Measurements from ENCODE around the gene XBP1. TPM values are rescaled to one million over a fixed set of nuclear protein-coding genes. Genes with fewer than 3 reads are reported as not detected.
"Not testable (repeated sequence)": the region's sequence is repeated elsewhere in the genome, so short reads cannot be mapped to it uniquely, and the experiment has no call there.

Gene XBP1
- total RNA-seq, 3 donors from 2014 or later: 116 to 238 (median 132) TPM

- peak; percentile 74 for ATAC-seq
- H3K36me3 ChIP-seq (ENCODE audit: low read depth): no peaks in the 10 kb centered on the region
- H3K4me1 ChIP-seq (ENCODE audit: low read depth): peaks cover 9% of the 10 kb centered on the region
- intact Hi-C loops (cut with DNase I, micrococcal nuclease): no loop called here
- no peak for DNase-seq
- no peak for TF ChIP-seq CTCF (IDR thresholded peaks at IDR 0.05)
- no peak overlapping the region for H3K4me3 ChIP-seq
- no peaks in the 10 kb centered on the region for H3K9me3 ChIP-seq
Measured at GRCh38 chr22:28808716-28809355, 8.5 kb upstream of the XBP1 start.

GRCh38 chr22:28805426-28805825 lies 5.1 kb upstream of the XBP1 start:
- H3K36me3 ChIP-seq (ENCODE audit: low read depth); intact Hi-C loops (cut with DNase I, micrococcal nuclease); DNase-seq; H3K4me3 ChIP-seq; ATAC-seq; H3K9me3 ChIP-seq: not testable (repeated sequence)
- H3K4me1 ChIP-seq (ENCODE audit: low read depth): peaks cover 15% of the 10 kb centered on the region

- no peaks in the 10 kb centered on the region for H3K9me3 ChIP-seq
- no peaks in the 10 kb centered on the region for H3K36me3 ChIP-seq (ENCODE audit: low read depth)
- no peak for TF ChIP-seq CTCF (IDR thresholded peaks at IDR 0.05)
- DNase-seq: peak in 2 of 3 donors; percentile 12 to 26
- no peak for ATAC-seq
- peaks cover 28% of the 10 kb centered on the region for H3K4me1 ChIP-seq (ENCODE audit: low read depth)
- no peak overlapping the region for H3K4me3 ChIP-seq
- intact Hi-C loops (cut with DNase I, micrococcal nuclease): no loop called here
Measured at GRCh38 chr22:28802595-28803123, 2.3 kb upstream of the XBP1 start.

- Histone ChIP-seq H3K4me1 (ENCODE audit: low read depth) (peaks cover 35% of the 10 kb centered on the region), H3K4me3 (no peak overlapping the region), H3K36me3 (ENCODE audit: low read depth) (no peaks in the 10 kb centered on the region), H3K9me3 (no peaks in the 10 kb centered on the region)
- TF ChIP-seq CTCF (IDR thresholded peaks at IDR 0.05): no peak
- DNase-seq: peak in 2 of 3 donors; percentile 51 to 53
- ATAC-seq: peak; percentile 6
- intact Hi-C loops (cut with DNase I, micrococcal nuclease): no loop called here
Measured at GRCh38 chr22:28801845-28802594, 1.7 kb upstream of the XBP1 start.

- intact Hi-C loops (cut with DNase I, micrococcal nuclease): no loop called here
- ATAC-seq (peak; percentile 76), DNase-seq (peak; percentile 77 to 83 (median 80))
- Histone ChIP-seq H3K4me1 (ENCODE audit: low read depth) (peaks cover 38% of the 10 kb centered on the region), H3K9me3 (no peaks in the 10 kb centered on the region), H3K36me3 (ENCODE audit: low read depth) (peaks cover 7% of the 10 kb centered on the region), H3K4me3 (peak overlapping the region; percentile 97)
- no peak for TF ChIP-seq CTCF (IDR thresholded peaks at IDR 0.05)
Measured at GRCh38 chr22:28799606-28800307, 612 bp downstream of the XBP1 start.

Data from mucosa of descending colon (tissue), 3 donors.